GM12872 (cell line): ENCODE measurements around the gene ITGAV.

ENCODE experiments used
- CTCF ChIP-seq: IDR thresholded peaks from 3 replicates; pipeline ENCODE4 v1.5.1; 2011; ENCODE audit warnings: low read depth, mild to moderate bottlenecking, low read length, moderate library complexity; ENCODE audit not compliant: insufficient read depth

ITGAV gene

GRCh38 chr2:186554429-186554828 is 35.4 kb upstream of the ITGAV start:
- TF ChIP-seq CTCF, result no peak

DNA sequence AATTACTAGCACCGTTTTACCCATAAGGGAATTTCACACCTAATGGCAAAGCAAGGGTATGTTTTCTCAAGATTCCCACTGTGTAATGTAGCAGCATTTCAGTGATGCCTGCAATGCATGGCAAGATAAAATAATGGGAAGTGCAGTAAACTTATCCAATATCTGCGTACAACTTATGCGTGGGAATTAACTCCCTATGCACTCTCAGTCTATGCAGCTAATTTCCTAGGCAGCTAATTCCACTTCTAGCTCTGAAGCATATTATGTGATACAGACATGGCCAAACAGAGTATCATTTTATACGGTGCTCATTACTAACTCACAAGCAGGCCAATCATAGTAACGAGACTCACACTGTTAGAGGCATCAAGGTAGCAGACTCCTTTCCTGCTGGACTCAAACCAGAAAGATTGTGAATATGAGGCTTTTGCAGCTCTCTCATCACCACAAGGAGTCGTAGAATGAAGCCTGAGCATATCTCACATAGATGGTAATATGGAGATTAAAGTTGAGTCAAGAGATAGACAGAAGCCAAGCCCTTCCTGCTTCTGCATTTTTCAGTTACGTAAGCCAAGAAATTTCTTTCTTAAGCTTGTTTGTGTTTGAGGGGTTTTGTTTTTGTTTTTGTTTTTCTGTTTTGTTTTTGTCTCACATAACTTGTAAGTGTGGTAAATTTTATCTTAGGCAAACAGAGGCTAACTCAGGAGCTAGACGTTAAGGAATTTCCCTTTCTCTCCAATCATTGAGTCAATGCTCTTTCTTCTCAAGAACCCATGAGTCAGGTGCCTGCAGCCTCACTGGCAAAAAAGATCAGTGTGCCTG is 34.8 kb upstream of the ITGAV start:
- no peak for TF ChIP-seq CTCF

DNA sequence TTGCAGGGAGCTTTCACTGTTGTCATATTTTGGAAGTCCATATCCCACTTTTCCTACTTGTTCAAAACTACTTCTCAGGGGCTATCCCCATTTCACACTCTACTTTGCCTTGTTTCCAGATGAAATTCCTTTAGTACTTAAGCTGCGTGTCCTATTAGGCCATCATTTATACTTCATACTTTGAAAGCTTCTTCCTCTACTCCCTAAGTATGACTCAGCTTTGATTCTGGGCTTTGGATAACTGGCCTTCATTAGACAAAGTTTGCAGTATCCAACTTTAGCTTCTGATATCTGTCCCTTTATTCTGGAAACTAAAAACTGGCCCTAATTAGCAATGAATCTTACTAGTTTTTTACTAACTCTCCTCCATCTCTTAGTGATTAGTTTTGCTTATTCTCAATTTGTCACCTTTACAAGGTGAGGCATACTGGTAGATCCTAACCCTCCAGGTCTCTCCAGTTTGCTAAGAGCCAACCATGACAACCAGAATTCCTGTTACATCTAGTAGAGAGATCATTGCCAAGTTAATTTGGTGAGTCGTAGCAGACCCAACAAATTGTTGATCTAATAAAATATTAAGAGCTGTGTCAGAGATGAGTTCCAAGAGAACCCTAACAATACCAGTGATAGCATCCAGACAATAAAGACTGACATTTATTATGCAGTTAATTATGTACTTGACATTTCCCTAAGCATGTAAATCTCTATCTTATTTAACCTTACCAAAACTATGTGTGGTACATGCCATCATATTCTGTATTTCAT is 31.2 kb upstream of the ITGAV start:
- no peak for TF ChIP-seq CTCF

DNA sequence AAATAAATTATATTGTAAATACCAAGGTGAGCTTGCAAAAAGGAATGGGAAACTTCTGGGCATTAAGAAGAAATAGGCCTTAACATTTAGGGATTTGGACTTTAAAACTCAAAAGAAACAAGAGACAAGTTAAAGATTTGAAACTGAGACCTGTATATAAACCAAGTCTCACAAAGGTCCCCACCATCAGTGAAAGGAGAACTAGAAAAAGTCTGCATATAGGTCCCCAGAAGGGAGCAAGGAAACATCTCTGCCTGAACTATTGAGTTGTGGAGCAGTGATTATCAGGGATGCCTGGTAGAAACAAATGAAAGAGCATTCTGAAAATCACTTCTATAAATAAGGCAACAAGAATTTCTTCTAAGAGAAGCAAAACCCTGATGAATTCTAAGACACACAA is 30.5 kb upstream of the ITGAV start:
- TF ChIP-seq CTCF, result no peak

- no peak for TF ChIP-seq CTCF
Observed at GRCh38 chr2:186559848-186560247, 30.0 kb upstream of the ITGAV start.

- no peak for TF ChIP-seq CTCF
Observed at GRCh38 chr2:186560254-186560653, 29.6 kb upstream of the ITGAV start.

DNA sequence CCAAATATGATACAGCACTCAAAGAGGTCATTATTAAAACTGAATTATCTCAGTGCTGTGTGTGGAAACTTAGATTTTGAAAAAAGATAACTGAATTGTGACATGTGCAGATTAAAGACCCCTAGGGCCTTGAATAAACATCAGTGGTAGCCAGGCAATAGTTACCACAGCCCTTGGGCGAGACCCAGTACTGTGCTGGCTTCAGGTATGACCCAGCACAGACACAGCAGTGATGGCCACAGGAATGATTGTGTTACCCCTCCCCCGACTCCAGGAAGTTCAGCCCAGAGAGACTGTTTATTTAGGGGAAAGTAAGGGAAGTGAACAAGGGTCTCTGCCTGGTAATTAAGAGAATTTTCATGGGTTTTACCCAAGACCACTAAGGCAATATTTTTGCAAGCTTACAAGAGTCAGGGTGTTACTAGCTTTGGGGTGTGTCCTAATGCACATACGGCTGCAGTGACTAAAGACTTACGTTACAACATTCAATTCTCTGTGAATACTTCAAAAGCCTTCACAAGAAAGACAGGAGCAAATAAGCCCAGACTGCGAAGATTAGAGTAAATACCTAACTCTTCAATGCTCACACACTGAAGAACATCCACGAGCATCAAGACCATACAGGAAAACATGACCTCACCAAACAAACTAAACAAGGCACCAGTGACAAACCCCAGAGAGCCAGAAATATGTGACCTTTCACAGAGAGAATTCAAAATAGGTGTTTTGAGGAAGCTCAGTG is 28.2 kb upstream of the ITGAV start:
- no peak for TF ChIP-seq CTCF
